DND-41 (cell line): Measurements from ENCODE around the gene EIPR1.

Experiments used
- ATAC-seq: fragments of 200-7000 bp; cut with Tn5 transposase; 3 replicates; pipeline ENCODE4 v1.9.1; 2021; ENCODE audit warnings: low read depth; ENCODE audit not compliant: insufficient read depth
- DNase-seq: peaks from one replicate; pipeline ENCODE4 v3.0.0-alpha.2; 2020
- H2AFZ ChIP-seq: 2 replicates; pipeline ENCODE4 v1.6.0; 2012; ENCODE audit warnings: low read depth, low read length
- H3K27ac ChIP-seq: 2 replicates; pipeline ENCODE4 v1.5.1; 2012; ENCODE audit warnings: low read length, inconsistent platforms
- H3K27me3 ChIP-seq: fragments of 200-600 bp; sonication (generic); 2 replicates; pipeline ENCODE4 v1.6.0; 2012; ENCODE audit warnings: low read length, mild to moderate bottlenecking, inconsistent platforms; ENCODE audit not compliant: insufficient read depth, poor library complexity
- H3K36me3 ChIP-seq: 2 replicates; pipeline ENCODE4 v1.5.1; 2012; ENCODE audit warnings: low read length, inconsistent platforms; ENCODE audit not compliant: insufficient read depth
- H3K4me1 ChIP-seq: 2 replicates; pipeline ENCODE4 v1.5.1; 2012; ENCODE audit warnings: mild to moderate bottlenecking, low read length; ENCODE audit not compliant: insufficient read depth
- H3K4me2 ChIP-seq: 2 replicates; pipeline ENCODE4 v1.6.0; 2012; ENCODE audit warnings: mild to moderate bottlenecking, moderate library complexity, low read length, inconsistent platforms; ENCODE audit not compliant: insufficient read depth
- H3K4me3 ChIP-seq, 2 experiments: fragments of 200-600 bp in 1 of 2; shearing (Covaris generic) in 1 of 2; 2 replicates each; pipeline ENCODE4 v1.5.1; 2012 to 2016; ENCODE audit warnings: inconsistent platforms in 2 of 2, low read length in 2 of 2, mild to moderate bottlenecking in 2 of 2, low read depth in 1 of 2, moderate library complexity in 1 of 2
- H3K79me2 ChIP-seq: 2 replicates; pipeline ENCODE4 v1.6.0; 2012; ENCODE audit warnings: low read length, inconsistent platforms; ENCODE audit not compliant: insufficient read depth
- H3K9ac ChIP-seq: 2 replicates; pipeline ENCODE4 v1.6.0; 2012; ENCODE audit warnings: low read depth, mild to moderate bottlenecking, inconsistent platforms, low read length, moderate library complexity
- H3K9me3 ChIP-seq: 2 replicates; pipeline ENCODE4 v1.5.1; 2012; ENCODE audit warnings: low read length, moderate library complexity, mild to moderate bottlenecking, inconsistent platforms; ENCODE audit not compliant: insufficient read depth, severe bottlenecking
- H4K20me1 ChIP-seq: 2 replicates; pipeline ENCODE4 v1.6.0; 2012; ENCODE audit warnings: low read length; ENCODE audit not compliant: insufficient read depth
- EZH2 ChIP-seq: IDR thresholded peaks from 3 replicates; pipeline ENCODE4 v1.6.1; 2012; ENCODE audit warnings: borderline replicate concordance, low read depth, mild to moderate bottlenecking, moderate library complexity, low read length, inconsistent platforms; ENCODE audit not compliant: severe bottlenecking
- TF ChIP-seq, protein P1 (sequence below): IDR thresholded peaks from 2 replicates; pipeline ENCODE4 v1.5.1; 2012; ENCODE audit warnings: borderline replicate concordance, low read length, moderate library complexity, mild to moderate bottlenecking; ENCODE audit not compliant: poor library complexity, severe bottlenecking; ENCODE audit errors: extremely low read depth

Gene EIPR1

DNA sequence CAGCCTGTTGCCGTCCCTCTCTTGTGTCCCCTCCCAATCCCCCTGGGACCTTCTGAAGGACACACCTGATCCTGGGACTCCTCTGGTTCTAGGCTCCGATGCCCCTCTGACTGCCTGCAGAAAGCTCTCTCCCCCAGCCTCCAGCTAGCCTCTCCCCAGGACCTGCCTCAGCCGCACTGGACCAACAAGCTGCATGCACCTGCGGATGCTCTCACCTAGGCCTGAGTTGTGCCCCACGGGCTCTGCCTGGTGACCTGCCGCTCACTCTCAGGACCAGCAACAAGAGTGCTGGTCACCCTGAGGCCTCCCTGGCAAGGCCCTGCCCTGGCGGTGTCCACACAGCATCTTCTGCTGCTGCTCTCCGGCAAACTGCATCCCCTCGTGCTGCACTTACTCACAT lies 63.0 kb downstream of the EIPR1 start:
- no peaks in the 10 kb centered on the region for H3K79me2 ChIP-seq
- H3K27ac ChIP-seq = no peak overlapping the region
- no peak overlapping the region for H3K9ac ChIP-seq
- ATAC-seq = no peak
- H3K27me3 ChIP-seq = no peaks in the 10 kb centered on the region
- no peaks in the 10 kb centered on the region for H4K20me1 ChIP-seq
- no peak overlapping the region for H2AFZ ChIP-seq
- DNase-seq = no peak
- no peak overlapping the region for H3K4me2 ChIP-seq
- no peaks in the 10 kb centered on the region for H3K9me3 ChIP-seq
- no peaks in the 10 kb centered on the region for H3K4me1 ChIP-seq
- TF ChIP-seq EZH2 = no peak
- TF ChIP-seq, protein P1, sequence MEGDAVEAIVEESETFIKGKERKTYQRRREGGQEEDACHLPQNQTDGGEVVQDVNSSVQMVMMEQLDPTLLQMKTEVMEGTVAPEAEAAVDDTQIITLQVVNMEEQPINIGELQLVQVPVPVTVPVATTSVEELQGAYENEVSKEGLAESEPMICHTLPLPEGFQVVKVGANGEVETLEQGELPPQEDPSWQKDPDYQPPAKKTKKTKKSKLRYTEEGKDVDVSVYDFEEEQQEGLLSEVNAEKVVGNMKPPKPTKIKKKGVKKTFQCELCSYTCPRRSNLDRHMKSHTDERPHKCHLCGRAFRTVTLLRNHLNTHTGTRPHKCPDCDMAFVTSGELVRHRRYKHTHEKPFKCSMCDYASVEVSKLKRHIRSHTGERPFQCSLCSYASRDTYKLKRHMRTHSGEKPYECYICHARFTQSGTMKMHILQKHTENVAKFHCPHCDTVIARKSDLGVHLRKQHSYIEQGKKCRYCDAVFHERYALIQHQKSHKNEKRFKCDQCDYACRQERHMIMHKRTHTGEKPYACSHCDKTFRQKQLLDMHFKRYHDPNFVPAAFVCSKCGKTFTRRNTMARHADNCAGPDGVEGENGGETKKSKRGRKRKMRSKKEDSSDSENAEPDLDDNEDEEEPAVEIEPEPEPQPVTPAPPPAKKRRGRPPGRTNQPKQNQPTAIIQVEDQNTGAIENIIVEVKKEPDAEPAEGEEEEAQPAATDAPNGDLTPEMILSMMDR = no peak
- H3K4me3 ChIP-seq = no peak overlapping the region
- no peaks in the 10 kb centered on the region for H3K36me3 ChIP-seq

DNA sequence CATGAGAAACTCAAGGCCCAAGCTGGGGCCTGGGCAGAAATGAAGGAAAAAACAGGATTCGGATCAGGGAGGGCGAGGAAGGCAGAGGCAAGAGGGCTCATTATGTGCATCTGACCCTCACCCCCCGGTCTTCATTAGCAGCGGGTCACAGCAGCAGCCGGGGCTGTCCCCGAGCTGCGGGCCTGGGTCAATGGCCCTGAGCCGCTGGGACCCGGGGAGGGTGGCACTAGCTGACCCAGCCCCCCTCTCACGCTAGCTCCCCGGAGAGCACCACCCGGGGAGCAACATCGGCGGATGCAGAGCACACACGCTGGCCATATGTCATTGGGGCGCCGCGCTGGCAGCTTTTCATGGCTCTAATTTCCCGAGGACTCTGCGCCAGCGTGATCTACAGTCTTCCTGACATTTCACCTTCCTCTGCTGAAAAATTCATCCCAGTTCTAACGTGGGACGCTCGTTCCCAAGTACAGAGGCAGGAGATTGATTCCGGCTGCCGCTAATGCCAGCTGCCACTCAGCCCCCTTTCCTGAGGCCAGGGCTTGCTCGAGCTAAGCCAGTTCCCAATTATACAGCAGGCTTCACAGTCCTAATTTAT lies 63.7 kb downstream of the EIPR1 start:
- Histone ChIP-seq H3K4me1 (no peaks in the 10 kb centered on the region), H3K4me2 (no peak overlapping the region), H4K20me1 (no peaks in the 10 kb centered on the region), H2AFZ (no peak overlapping the region), H3K4me3 (no peak overlapping the region), H3K27me3 (no peaks in the 10 kb centered on the region), H3K9me3 (no peaks in the 10 kb centered on the region), H3K9ac (no peak overlapping the region), H3K27ac (no peak overlapping the region), H3K79me2 (no peaks in the 10 kb centered on the region), H3K36me3 (no peaks in the 10 kb centered on the region)
- DNase-seq = no peak
- TF ChIP-seq EZH2 = no peak
- TF ChIP-seq, protein P1 = no peak
- no peak for ATAC-seq

DNA sequence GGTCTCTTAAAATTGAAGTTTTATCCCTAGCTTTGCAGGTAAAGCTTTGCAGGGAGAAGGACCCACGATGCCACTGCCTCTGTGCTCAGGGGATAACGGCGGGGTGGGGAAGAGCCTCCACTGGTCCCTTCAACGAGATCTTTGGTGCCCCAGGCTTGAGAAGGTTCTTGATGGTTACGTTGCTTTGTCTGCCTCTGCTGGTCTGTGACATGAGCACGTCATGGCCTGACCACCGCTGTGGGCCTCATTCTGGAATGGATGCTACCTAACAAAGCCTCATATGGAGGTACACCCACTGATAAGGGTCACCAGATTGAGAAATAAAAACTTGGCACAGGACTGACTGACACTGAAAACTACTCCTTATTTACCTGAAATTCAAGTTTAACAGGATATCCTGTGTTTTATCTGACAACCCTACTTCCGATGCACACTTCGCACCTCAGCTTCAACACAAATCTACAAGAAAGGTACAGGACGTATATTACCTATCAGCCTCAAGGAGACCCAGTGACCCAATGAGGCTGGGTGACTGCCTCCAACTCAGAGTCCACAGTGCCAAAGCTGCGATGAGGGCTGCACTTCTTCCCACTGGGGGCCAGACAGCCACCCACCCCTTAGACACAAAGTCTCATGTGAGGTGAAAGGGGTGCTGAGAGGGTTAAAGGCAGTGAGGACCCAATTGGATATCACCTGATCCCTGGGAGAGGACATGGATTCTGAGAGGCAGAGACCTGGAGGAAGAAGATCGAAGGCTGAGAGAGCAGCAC lies 64.9 kb downstream of the EIPR1 start:
- Histone ChIP-seq H3K27me3 (no peaks in the 10 kb centered on the region), H3K4me3 (no peak overlapping the region), H3K4me1 (no peaks in the 10 kb centered on the region), H3K4me2 (no peak overlapping the region), H3K79me2 (no peaks in the 10 kb centered on the region), H2AFZ (no peak overlapping the region), H3K9me3 (no peaks in the 10 kb centered on the region), H3K27ac (no peak overlapping the region), H3K36me3 (no peaks in the 10 kb centered on the region), H3K9ac (no peak overlapping the region), H4K20me1 (no peaks in the 10 kb centered on the region)
- no peak for ATAC-seq
- no peak for TF ChIP-seq EZH2
- TF ChIP-seq, protein P1 = no peak
- no peak for DNase-seq
